HepG2 (cell line): Measurements from ENCODE around the gene IL17RB. TPM values are rescaled to one million over a fixed set of nuclear protein-coding genes. Genes with fewer than 3 reads are reported as not detected.

Experiments used
- ATM ChIP-seq: fragments of 450-650 bp; IDR thresholded peaks from 2 replicates; pipeline ENCODE4 v1.7.1; 2017; ENCODE audit warnings: mild to moderate bottlenecking, borderline replicate concordance
- DMAP1 ChIP-seq: IDR thresholded peaks from 2 replicates; pipeline ENCODE4 v1.6.1; 2016
- ERF ChIP-seq: IDR thresholded peaks from 2 replicates; pipeline ENCODE4 v1.6.1; 2018; ENCODE audit warnings: missing biosample characterization, missing genetic modification reagents
- HOXA3 ChIP-seq: sonication (generic); formaldehyde crosslinking; IDR thresholded peaks from 2 replicates; pipeline ENCODE4 v1.5.0; 2020; ENCODE audit warnings: missing genetic modification reagents
- PTBP1 ChIP-seq: fragments of 200-400 bp; formaldehyde crosslinking; IDR thresholded peaks from 2 replicates; pipeline ENCODE4 v1.6.1; 2018; ENCODE audit warnings: low read length, low read depth; ENCODE audit not compliant: poor library complexity, severe bottlenecking
- RFX5 ChIP-seq: IDR thresholded peaks from 2 replicates; pipeline ENCODE4 v1.6.1; 2011; ENCODE audit warnings: low read depth, low read length, improper control_type of control experiment
- SUZ12 ChIP-seq: fragments of 150-350 bp; IDR thresholded peaks from 2 replicates; pipeline ENCODE4 v1.6.1; 2014; ENCODE audit warnings: low read depth, low read length
- ZBTB38 ChIP-seq: sonication (generic); formaldehyde crosslinking; IDR thresholded peaks from 2 replicates; pipeline ENCODE4 v1.5.1; 2020; ENCODE audit warnings: mild to moderate bottlenecking, missing genetic modification reagents
- ZNF235 ChIP-seq: sonication (generic); formaldehyde crosslinking; IDR thresholded peaks from 2 replicates; pipeline ENCODE4 v1.8.1; 2023; ENCODE audit warnings: mild to moderate bottlenecking, missing genetic modification reagents, borderline replicate concordance
- ZNF383 ChIP-seq: sonication (generic); formaldehyde crosslinking; IDR thresholded peaks from 2 replicates; pipeline ENCODE4 v1.4.0; 2020; ENCODE audit warnings: missing genetic modification reagents, mild to moderate bottlenecking, borderline replicate concordance
- ZNF552 ChIP-seq: sonication (generic); formaldehyde crosslinking; IDR thresholded peaks from 2 replicates; pipeline ENCODE4 v1.9.0; 2022; ENCODE audit warnings: missing genetic modification reagents, mild to moderate bottlenecking, borderline replicate concordance
- polyA plus RNA-seq, 8 experiments: library from polyadenylated mRNA; depleted of rRNA in 3 of 8; stranded (reverse) in 7 of 8; unstranded in 1 of 8; fragments of >200 nt; fragmentation: Illumina TruSeq in 4 of 8; extraction: Trizol in 4 of 8; gene quantifications; 2 replicates each; pipeline versions ENCODE4 v1.2.1 to v1.2.3, GENCODE V29; 2011 to 2016; ENCODE audit warnings: low read depth in 4 of 8, missing spikeins in 1 of 8, mixed read lengths in 1 of 8; ENCODE audit not compliant: insufficient read depth in 1 of 8
- total RNA-seq, 5 experiments: library from RNA; depleted of rRNA; stranded (reverse); fragments of >200 nt; fragmentation: Illumina TruSeq; extraction: Trizol; gene quantifications; 2 replicates each; pipeline ENCODE4 v1.2.3, GENCODE V29; 2016; ENCODE audit warnings: low read depth in 1 of 5
- TF ChIP-seq, protein P1 (sequence below): sonication (generic); formaldehyde crosslinking; IDR thresholded peaks from 2 replicates; pipeline ENCODE4 v1.8.0; 2022; ENCODE audit warnings: low read depth, missing genetic modification reagents
- TF ChIP-seq, protein P2 (sequence below): IDR thresholded peaks from 2 replicates; pipeline ENCODE4 v1.6.1; 2018; ENCODE audit warnings: missing genetic modification reagents
- TF ChIP-seq, protein P3 (sequence below): sonication (generic); formaldehyde crosslinking; conservative IDR thresholded peaks from 2 replicates; pipeline ENCODE4 v1.5.0; 2020; ENCODE audit warnings: missing genetic modification reagents
- TF ChIP-seq, protein P4 (sequence below): sonication (generic); formaldehyde crosslinking; IDR thresholded peaks from 2 replicates; pipeline ENCODE4 v1.5.1; 2020; ENCODE audit warnings: mild to moderate bottlenecking, missing genetic modification reagents, moderate library complexity

Gene IL17RB
- total and polyA plus RNA-seq, 2 of the 13 experiments (the other 11 are each of a cell fraction or from before 2014, with no cell fraction given) = 130 to 190 TPM

DNA sequence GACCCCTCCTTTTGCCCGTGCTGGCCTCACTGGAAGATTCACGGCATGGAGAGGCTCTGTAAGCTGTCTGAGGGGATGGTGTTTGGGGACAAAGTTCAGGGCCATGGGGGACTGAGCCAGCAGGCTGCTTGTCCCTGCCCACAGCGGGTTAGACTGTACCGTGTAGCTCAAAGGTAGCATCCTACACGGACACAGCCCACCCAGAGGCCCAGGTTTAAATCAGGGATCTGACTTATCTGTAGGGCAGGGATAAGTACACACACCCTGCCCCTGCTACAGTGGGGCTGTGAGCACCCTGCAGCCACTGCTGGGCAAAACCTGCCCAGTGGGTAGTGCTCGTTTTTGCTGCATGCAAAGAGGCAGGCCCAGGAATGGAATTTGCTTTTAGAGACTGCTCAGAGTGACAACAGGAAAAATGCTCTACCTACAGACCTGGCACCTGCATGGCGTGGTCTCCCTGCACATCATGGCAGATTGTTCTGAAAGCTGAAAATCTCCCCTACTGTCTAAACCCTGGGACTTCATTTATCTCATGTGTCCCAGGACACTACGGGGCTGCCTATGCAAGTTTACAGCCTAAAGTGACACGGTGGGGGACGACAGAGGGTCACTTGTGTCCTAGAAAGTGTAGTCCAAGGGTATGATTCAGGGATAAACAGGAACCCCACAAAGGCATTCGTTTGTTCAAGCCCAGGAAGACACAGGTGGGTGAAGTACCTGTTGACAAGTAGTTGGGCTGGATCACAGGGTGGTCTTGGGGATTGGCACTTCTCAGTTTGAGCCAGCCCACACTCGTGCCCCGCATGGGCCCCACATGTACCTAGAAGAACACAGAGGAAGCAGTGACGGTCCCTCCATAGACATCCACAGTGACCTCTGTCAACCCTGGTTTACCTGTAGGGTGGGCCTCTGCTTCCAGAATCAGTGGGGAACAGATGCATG, 27.9 kb upstream of the IL17RB start (continued):
- TF ChIP-seq RFX5 = no peak
- no peak for TF ChIP-seq DMAP1 (CRISPR knock-in tag)
- TF ChIP-seq SUZ12 = no peak
- no peak for TF ChIP-seq ZNF235 (CRISPR knock-in tag)
- TF ChIP-seq, protein P1, sequence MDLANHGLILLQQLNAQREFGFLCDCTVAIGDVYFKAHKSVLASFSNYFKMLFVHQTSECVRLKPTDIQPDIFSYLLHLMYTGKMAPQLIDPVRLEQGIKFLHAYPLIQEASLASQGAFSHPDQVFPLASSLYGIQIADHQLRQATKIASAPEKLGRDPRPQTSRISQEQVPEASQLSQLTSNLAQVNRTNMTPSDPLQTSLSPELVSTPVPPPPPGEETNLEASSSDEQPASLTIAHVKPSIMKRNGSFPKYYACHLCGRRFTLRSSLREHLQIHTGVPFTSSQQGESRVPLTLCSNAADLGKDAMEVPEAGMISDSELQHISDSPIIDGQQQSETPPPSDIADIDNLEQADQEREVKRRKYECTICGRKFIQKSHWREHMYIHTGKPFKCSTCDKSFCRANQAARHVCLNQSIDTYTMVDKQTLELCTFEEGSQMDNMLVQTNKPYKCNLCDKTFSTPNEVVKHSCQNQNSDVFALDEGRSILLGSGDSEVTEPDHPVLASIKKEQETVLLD (CRISPR knock-in tag) = no peak
- TF ChIP-seq, protein P2, sequence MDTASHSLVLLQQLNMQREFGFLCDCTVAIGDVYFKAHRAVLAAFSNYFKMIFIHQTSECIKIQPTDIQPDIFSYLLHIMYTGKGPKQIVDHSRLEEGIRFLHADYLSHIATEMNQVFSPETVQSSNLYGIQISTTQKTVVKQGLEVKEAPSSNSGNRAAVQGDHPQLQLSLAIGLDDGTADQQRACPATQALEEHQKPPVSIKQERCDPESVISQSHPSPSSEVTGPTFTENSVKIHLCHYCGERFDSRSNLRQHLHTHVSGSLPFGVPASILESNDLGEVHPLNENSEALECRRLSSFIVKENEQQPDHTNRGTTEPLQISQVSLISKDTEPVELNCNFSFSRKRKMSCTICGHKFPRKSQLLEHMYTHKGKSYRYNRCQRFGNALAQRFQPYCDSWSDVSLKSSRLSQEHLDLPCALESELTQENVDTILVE (CRISPR knock-in tag) = no peak
- TF ChIP-seq, protein P3, sequence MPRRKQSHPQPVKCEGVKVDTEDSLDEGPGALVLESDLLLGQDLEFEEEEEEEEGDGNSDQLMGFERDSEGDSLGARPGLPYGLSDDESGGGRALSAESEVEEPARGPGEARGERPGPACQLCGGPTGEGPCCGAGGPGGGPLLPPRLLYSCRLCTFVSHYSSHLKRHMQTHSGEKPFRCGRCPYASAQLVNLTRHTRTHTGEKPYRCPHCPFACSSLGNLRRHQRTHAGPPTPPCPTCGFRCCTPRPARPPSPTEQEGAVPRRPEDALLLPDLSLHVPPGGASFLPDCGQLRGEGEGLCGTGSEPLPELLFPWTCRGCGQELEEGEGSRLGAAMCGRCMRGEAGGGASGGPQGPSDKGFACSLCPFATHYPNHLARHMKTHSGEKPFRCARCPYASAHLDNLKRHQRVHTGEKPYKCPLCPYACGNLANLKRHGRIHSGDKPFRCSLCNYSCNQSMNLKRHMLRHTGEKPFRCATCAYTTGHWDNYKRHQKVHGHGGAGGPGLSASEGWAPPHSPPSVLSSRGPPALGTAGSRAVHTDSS (CRISPR knock-in tag) = no peak
- TF ChIP-seq, protein P4, sequence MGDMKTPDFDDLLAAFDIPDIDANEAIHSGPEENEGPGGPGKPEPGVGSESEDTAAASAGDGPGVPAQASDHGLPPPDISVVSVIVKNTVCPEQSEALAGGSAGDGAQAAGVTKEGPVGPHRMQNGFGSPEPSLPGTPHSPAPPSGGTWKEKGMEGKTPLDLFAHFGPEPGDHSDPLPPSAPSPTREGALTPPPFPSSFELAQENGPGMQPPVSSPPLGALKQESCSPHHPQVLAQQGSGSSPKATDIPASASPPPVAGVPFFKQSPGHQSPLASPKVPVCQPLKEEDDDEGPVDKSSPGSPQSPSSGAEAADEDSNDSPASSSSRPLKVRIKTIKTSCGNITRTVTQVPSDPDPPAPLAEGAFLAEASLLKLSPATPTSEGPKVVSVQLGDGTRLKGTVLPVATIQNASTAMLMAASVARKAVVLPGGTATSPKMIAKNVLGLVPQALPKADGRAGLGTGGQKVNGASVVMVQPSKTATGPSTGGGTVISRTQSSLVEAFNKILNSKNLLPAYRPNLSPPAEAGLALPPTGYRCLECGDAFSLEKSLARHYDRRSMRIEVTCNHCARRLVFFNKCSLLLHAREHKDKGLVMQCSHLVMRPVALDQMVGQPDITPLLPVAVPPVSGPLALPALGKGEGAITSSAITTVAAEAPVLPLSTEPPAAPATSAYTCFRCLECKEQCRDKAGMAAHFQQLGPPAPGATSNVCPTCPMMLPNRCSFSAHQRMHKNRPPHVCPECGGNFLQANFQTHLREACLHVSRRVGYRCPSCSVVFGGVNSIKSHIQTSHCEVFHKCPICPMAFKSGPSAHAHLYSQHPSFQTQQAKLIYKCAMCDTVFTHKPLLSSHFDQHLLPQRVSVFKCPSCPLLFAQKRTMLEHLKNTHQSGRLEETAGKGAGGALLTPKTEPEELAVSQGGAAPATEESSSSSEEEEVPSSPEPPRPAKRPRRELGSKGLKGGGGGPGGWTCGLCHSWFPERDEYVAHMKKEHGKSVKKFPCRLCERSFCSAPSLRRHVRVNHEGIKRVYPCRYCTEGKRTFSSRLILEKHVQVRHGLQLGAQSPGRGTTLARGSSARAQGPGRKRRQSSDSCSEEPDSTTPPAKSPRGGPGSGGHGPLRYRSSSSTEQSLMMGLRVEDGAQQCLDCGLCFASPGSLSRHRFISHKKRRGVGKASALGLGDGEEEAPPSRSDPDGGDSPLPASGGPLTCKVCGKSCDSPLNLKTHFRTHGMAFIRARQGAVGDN (CRISPR knock-in tag) = peak; percentile 84
- 0 out of 2 replicates have a peak, but pooled peaks have one; percentile 57 for TF ChIP-seq ERF (CRISPR knock-in tag)
- TF ChIP-seq ZBTB38 (CRISPR knock-in tag) = no peak
- TF ChIP-seq ZNF552 (CRISPR knock-in tag) = no peak
- no peak for TF ChIP-seq PTBP1
- TF ChIP-seq ZNF383 = no peak
- TF ChIP-seq HOXA3 = peak; percentile 54; the same call in 1 of the 2 replicates
- TF ChIP-seq ATM = no peak
